NT2/D1 (cell line): Measurements from ENCODE around the gene ZFHX3.

Experiments
- DNase-seq: peaks from one replicate; pipeline ENCODE4 v3.0.0-alpha.2; 2011; ENCODE audit warnings: low read depth, low spot score
- H3K27me3 ChIP-seq: 2 replicates; pipeline ENCODE4 v1.6.0; 2011; ENCODE audit warnings: mild to moderate bottlenecking; ENCODE audit not compliant: insufficient read length, insufficient read depth
- H3K36me3 ChIP-seq: 2 replicates; pipeline ENCODE4 v1.6.1; 2011; ENCODE audit warnings: mild to moderate bottlenecking, low read length, mixed read lengths; ENCODE audit not compliant: insufficient read depth, insufficient read length
- H3K4me1 ChIP-seq: 2 replicates; pipeline ENCODE4 v1.5.1; 2011; ENCODE audit not compliant: insufficient read depth, insufficient read length
- H3K4me3 ChIP-seq: 2 replicates; pipeline ENCODE4 v1.5.1; 2011; ENCODE audit warnings: low read depth; ENCODE audit not compliant: insufficient read length
- H3K9ac ChIP-seq: 2 replicates; pipeline ENCODE4 v1.6.0; 2011; ENCODE audit warnings: low read depth; ENCODE audit not compliant: insufficient read length
- H3K9me3 ChIP-seq: 2 replicates; pipeline ENCODE4 v1.5.1; 2011; ENCODE audit warnings: mild to moderate bottlenecking, low read length; ENCODE audit not compliant: insufficient read depth
- SUZ12 ChIP-seq: IDR thresholded peaks from 2 replicates; pipeline ENCODE4 v1.6.1; 2011; ENCODE audit not compliant: insufficient read length, insufficient read depth; ENCODE audit errors: extremely low read depth
- YY1 ChIP-seq: IDR thresholded peaks from 2 replicates; pipeline ENCODE4 v1.6.1; 2011; ENCODE audit not compliant: insufficient read length, insufficient read depth
- ZNF274 ChIP-seq: IDR thresholded peaks from 2 replicates; pipeline ENCODE4 v1.6.1; 2011; ENCODE audit warnings: mild to moderate bottlenecking, low read depth, low read length

The ZFHX3 gene

DNA sequence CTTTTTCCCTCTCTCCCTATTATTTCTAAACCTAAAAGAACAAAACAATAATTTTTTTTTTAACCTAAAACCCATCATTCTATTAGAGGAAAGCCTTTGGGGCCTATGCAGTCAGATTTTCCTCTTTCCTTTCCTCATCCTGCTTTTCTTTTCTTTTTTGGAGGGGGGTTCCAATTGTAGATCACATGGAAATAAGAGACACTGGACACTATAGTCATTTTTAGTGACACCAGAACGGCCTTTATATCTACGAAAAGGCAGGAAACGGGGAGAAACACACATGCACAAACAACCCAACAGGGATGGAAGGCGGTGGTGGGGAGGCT lies 5.1 kb upstream of the ZFHX3 start:
- no peaks in the 10 kb centered on the region for H3K9me3 ChIP-seq
- TF ChIP-seq YY1, result no peak
- TF ChIP-seq SUZ12, result no peak
- TF ChIP-seq ZNF274, result no peak
- peaks cover 95% of the 10 kb centered on the region for H3K27me3 ChIP-seq

DNA sequence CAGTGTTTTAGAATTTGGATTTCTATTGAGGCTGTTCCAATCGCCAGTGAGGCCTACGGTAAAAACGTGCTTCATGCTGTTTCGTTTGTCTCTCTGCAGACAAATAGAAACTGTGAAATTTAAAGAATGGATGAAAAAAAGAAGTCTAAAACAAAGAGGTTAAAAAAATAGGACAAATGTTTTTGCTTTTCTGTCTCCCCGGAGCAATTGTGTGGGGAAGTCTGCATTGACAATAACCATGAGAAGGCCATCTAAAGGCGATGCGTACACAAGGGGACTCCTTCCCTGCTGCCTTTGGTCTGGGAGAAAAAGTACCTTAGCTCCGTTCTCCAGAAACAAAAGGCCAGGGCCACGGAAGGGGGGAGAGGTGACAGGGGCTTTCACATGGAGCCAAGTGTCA lies 4.6 kb upstream of the ZFHX3 start:
- no peak overlapping the region for H3K4me3 ChIP-seq
- no peaks in the 10 kb centered on the region for H3K4me1 ChIP-seq
- H3K9ac ChIP-seq, result no peak overlapping the region
- H3K27me3 ChIP-seq, result peaks cover 97% of the 10 kb centered on the region
- H3K36me3 ChIP-seq, result no peaks in the 10 kb centered on the region
- H3K9me3 ChIP-seq, result no peaks in the 10 kb centered on the region
- DNase-seq, result no peak
- no peak for TF ChIP-seq YY1
- TF ChIP-seq ZNF274, result no peak
- no peak for TF ChIP-seq SUZ12

More for the DNA sequence above, 5.1 kb upstream of the ZFHX3 start:
- Histone ChIP-seq H3K4me3 (no peak overlapping the region), H3K36me3 (no peaks in the 10 kb centered on the region), H3K4me1 (no peaks in the 10 kb centered on the region), H3K9ac (no peak overlapping the region)
- no peak for DNase-seq

DNA sequence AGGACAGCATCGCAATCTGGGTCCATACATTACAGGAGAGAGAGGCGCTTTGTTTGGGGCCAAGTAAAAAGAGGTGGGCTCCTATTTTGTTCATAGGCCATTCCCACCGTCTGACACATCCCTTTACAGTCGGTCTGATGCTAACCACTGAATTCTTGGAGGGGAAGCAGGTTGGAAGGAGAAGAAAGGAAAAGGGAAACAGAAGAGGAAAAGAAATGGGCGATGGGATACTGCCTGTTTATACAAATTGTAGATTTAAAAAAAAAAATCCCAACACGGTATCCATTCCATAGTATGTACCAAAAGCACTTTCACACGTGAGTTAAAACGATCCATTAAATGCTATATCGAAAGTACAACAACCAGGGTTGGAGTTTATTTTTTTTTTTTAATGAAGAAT lies 4.0 kb upstream of the ZFHX3 start:
- Histone ChIP-seq H3K9me3 (no peaks in the 10 kb centered on the region), H3K9ac (no peak overlapping the region), H3K4me3 (no peak overlapping the region), H3K4me1 (no peaks in the 10 kb centered on the region), H3K36me3 (no peaks in the 10 kb centered on the region), H3K27me3 (peaks cover 97% of the 10 kb centered on the region)
- DNase-seq, result no peak
- TF ChIP-seq YY1 (no peak), SUZ12 (no peak), ZNF274 (no peak)

DNA sequence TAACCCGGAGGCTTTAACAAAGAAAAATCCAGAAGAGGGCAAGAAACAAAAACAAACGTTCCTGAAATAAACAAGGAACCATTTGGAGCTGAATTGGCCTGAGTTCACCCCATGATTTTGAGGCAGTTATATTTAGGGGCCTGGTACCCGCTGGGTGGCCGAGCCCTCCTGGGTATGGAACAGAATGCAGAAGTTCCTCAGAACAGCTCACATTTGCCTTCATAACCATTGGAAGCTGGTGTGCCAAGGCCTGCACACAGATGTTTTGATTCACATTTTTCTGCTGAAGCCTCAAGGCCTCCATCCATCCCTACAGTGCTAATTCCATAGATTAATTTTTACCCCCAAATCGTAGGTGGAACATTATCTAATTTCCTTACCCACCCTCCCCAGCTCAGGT lies 3.3 kb upstream of the ZFHX3 start:
- no peak overlapping the region for H3K9ac ChIP-seq
- DNase-seq, result no peak
- H3K4me1 ChIP-seq, result no peaks in the 10 kb centered on the region
- peaks cover 97% of the 10 kb centered on the region for H3K27me3 ChIP-seq
- H3K9me3 ChIP-seq, result no peaks in the 10 kb centered on the region
- H3K36me3 ChIP-seq, result no peaks in the 10 kb centered on the region
- TF ChIP-seq SUZ12, result no peak
- no peak for TF ChIP-seq ZNF274
- TF ChIP-seq YY1, result no peak
- H3K4me3 ChIP-seq, result no peak overlapping the region

DNA sequence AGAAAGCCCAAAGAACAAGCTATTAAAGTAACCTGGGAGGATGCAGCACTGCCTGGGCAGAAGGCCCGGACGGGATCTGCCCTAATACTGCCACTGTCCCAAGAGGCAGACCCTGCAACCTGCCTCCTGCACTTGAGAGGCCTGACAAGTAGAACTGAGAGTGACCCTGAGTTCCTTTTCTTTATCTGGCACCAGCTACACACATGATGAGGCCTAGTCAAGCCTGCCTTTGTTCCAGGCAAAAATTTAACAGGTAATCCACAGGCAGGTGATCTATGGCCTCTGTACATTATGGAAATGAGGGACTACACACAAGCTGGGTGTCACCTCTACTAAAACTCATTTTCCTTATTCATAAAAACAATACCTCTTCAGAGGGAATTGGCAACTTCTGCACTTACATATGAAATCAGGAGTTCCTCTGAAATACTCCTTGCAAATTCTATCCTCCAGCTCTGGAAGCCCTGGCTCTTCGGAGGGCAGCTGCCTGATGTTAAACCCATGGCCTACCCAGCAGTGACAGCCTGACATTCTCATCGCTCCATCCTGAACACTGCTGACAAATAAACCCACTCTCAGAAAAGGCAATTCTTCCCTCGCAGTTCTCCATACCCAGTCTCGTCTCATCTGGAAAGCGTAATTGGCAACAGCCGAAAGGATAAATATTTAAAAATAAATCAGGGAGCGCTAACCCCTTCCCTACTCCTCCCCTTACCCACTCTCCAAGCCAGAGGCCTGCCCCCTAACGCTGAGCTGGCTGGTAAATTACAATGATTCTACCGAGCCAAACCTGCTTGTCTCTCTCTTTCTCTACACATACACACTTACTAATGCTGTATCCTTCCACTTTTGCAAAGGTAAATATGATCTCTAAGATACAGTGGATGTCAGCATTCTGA lies 2.5 kb upstream of the ZFHX3 start:
- H3K9me3 ChIP-seq, result no peaks in the 10 kb centered on the region
- no peaks in the 10 kb centered on the region for H3K4me1 ChIP-seq
- no peak for DNase-seq
- H3K27me3 ChIP-seq, result peaks cover 96% of the 10 kb centered on the region
- no peak for TF ChIP-seq YY1
- no peak for TF ChIP-seq ZNF274
- no peak for TF ChIP-seq SUZ12
- H3K9ac ChIP-seq, result no peak overlapping the region
- no peaks in the 10 kb centered on the region for H3K36me3 ChIP-seq
- H3K4me3 ChIP-seq, result no peak overlapping the region

DNA sequence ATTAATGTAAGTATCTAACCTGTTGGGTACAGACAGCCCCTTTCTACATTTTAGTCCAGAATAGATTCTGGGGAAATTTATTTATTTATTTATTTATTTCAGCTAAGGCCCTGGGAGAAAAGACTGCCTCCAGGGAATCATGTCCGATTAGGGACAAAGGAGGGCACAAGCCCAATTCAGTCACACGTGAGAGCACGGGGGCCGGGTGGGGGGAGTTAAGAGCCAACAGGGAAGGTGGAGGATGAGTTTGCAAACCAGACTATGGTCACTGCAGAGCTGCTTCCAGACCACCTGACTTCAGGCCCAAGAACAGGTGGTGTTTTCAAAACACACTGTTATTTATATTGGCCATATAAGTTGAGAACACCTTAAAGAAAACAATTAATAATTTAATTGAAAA lies 1.6 kb upstream of the ZFHX3 start:
- no peak overlapping the region for H3K4me3 ChIP-seq
- H3K27me3 ChIP-seq, result peaks cover 96% of the 10 kb centered on the region

DNA sequence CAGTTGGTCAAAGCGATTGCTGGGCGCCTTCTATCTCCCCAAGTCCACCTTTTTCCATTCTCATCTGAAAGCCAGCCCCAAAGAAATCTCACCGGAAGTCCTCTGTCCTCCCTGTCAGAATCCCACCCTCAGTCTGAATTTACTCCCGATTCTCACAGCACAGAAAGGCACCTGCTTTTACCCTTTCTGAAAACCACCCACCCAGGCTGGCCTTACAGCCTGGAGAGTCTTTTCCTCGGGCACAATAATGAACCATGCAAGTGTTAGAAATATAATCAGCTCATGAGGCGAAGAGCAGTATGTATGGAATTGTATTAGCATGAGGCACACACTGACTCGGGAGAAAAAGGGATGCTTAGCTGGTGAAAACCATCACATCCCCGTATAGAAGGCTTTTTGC lies 1.2 kb upstream of the ZFHX3 start:
- peaks cover 1% of the 10 kb centered on the region for H3K4me1 ChIP-seq

More for the DNA sequence above, 1.6 kb upstream of the ZFHX3 start:
- Histone ChIP-seq H3K9me3 (no peaks in the 10 kb centered on the region), H3K36me3 (no peaks in the 10 kb centered on the region), H3K9ac (no peak overlapping the region), H3K4me1 (no peaks in the 10 kb centered on the region)
- DNase-seq, result no peak
- TF ChIP-seq YY1 (no peak), ZNF274 (no peak), SUZ12 (no peak)

More for the DNA sequence above, 1.2 kb upstream of the ZFHX3 start:
- Histone ChIP-seq H3K9me3 (no peaks in the 10 kb centered on the region), H3K27me3 (peaks cover 96% of the 10 kb centered on the region), H3K9ac (no peak overlapping the region), H3K4me3 (no peak overlapping the region), H3K36me3 (no peaks in the 10 kb centered on the region)
- no peak for DNase-seq
- TF ChIP-seq ZNF274 (no peak), YY1 (no peak), SUZ12 (no peak)
